K562 (cell line): Measurements from ENCODE around the gene PHLDB1. TPM values are rescaled to one million over a fixed set of nuclear protein-coding genes. Genes with fewer than 3 reads are reported as not detected.
A peak's percentile ranks its signal among the peaks of the same experiment; 100 is the strongest.

Experiments
- E2F4 ChIP-seq: sonication (generic); formaldehyde crosslinking; IDR thresholded peaks from 2 replicates; pipeline ENCODE4 v1.8.0; 2022; ENCODE audit warnings: mild to moderate bottlenecking, low read depth, missing genetic modification reagents
- ELK1 ChIP-seq: sonication (generic); formaldehyde crosslinking; IDR thresholded peaks from 2 replicates; pipeline ENCODE4 v1.8.1; 2022; ENCODE audit warnings: missing genetic modification reagents
- HNRNPL ChIP-seq: fragments of 200-400 bp; formaldehyde crosslinking; IDR thresholded peaks from 2 replicates; pipeline ENCODE4 v1.6.1; 2017; ENCODE audit warnings: low read depth, mild to moderate bottlenecking, low read length
- KDM4B ChIP-seq, 2 experiments: fragments of 450-650 bp in 1 of 2; sonication (generic) in 1 of 2; IDR thresholded peaks; 2 replicates each; pipeline ENCODE4 v1.6.1; 2016 to 2017; ENCODE audit warnings: borderline replicate concordance in 2 of 2, antibody characterized with exemption in 1 of 2, low read depth in 1 of 2, mild to moderate bottlenecking in 1 of 2
- KDM5B ChIP-seq: fragments of 200-600 bp; sonication (generic); IDR thresholded peaks from 2 replicates; pipeline ENCODE4 v1.6.1; 2012; ENCODE audit warnings: low read depth, mild to moderate bottlenecking, moderate library complexity, low read length, control low read depth, inconsistent platforms; ENCODE audit not compliant: insufficient replicate concordance
- KLF10 ChIP-seq: fragments of 250-450 bp; sonication (Bioruptor Pico); IDR thresholded peaks from 2 replicates; pipeline ENCODE4 v1.6.1; 2021; ENCODE audit warnings: matching md5 sums
- NFXL1 ChIP-seq: fragments of 450-650 bp; formaldehyde crosslinking; IDR thresholded peaks from 2 replicates; pipeline ENCODE4 v1.4.0; 2021; ENCODE audit warnings: mild to moderate bottlenecking
- SMARCA4 ChIP-seq: fragments of 450-650 bp; IDR thresholded peaks from 2 replicates; pipeline ENCODE4 v1.6.1; 2016
- SP1 ChIP-seq: sonication (generic); formaldehyde crosslinking; IDR thresholded peaks from 2 replicates; pipeline ENCODE4 v1.8.1; 2022; ENCODE audit warnings: mild to moderate bottlenecking, missing genetic modification reagents
- ZHX1 ChIP-seq: fragments of 150-350 bp; conservative IDR thresholded peaks from 2 replicates; pipeline ENCODE4 v1.6.1; 2014; ENCODE audit warnings: low read length
- ZNF24 ChIP-seq: fragments of 450-650 bp; IDR thresholded peaks from 2 replicates; pipeline ENCODE4 v1.6.1; 2016
- polyA plus RNA-seq, 8 experiments: library from polyadenylated mRNA; depleted of rRNA in 4 of 8; stranded (reverse) in 5 of 8; unstranded in 3 of 8; fragments of >200 nt; fragmentation: Nextera tagmentation in 2 of 8; fragmentation: Illumina TruSeq in 1 of 8; extraction: Ambion mirVana in 2 of 8; extraction: Trizol in 1 of 8; gene quantifications; 2 replicates each; pipeline versions ENCODE4 v1.2.1 to v1.2.3, GENCODE V29; 2011 to 2014; ENCODE audit warnings: inconsistent platforms in 1 of 8, missing spikeins in 1 of 8
- total RNA-seq, 7 experiments: library from RNA; depleted of rRNA in 6 of 7; stranded (reverse); fragments of >200 nt in 6 of 7; fragmentation: Illumina TruSeq in 2 of 7; extraction: Trizol in 2 of 7; gene quantifications; 2 replicates each; pipeline versions ENCODE4 v1.2.1 to v1.2.3, GENCODE V29; 2011 to 2021; ENCODE audit warnings: low replicate concordance in 1 of 7
- TF ChIP-seq, protein P1 (sequence below), 2 experiments: fragments of 200-800 bp in 1 of 2; sonication (Bioruptor generic) in 1 of 2; sonication (generic) in 1 of 2; formaldehyde crosslinking in 1 of 2; IDR thresholded peaks in 1 of 2; conservative IDR thresholded peaks in 1 of 2; 2 replicates each; pipeline versions ENCODE4 v1.5.0 to v1.6.1; 2016 to 2020; ENCODE audit warnings: missing compliant biosample characterization in 1 of 2, missing genetic modification characterization in 1 of 2, missing genetic modification reagents in 1 of 2
- TF ChIP-seq, protein P2 (sequence below): sonication (generic); formaldehyde crosslinking; IDR thresholded peaks from 2 replicates; pipeline ENCODE4 v1.4.0; 2020; ENCODE audit warnings: mild to moderate bottlenecking, missing genetic modification reagents

PHLDB1 gene
- total and polyA plus RNA-seq, 9 of the 15 experiments (the other 6 are each of a cell fraction or from before 2014, with no cell fraction given): 2.0 to 28.7 (median 16.2) TPM

GRCh38 chr11:118607401-118608359 is at the start of gene PHLDB1 (continued):
- TF ChIP-seq KDM4B (IDR thresholded peaks at IDR 0.05; ENCODE audit: borderline replicate concordance in 2 of 2, low read depth in 1 of 2): no peak; a peak in 1 of 4 replicates
- TF ChIP-seq E2F4: no peak
- TF ChIP-seq KLF10 (CRISPR knock-in tag): no peak
- TF ChIP-seq ZNF24: no peak
- no peak for TF ChIP-seq KDM5B
- peak; percentile 31; the same call in 1 of the 2 replicates for TF ChIP-seq HNRNPL
- 0 out of 2 replicates have a peak, but pooled peaks have one; percentile 38 for TF ChIP-seq SMARCA4
- TF ChIP-seq SP1 (CRISPR knock-in tag): no peak; the same call in none of the 2 replicates
- TF ChIP-seq, protein P1, sequence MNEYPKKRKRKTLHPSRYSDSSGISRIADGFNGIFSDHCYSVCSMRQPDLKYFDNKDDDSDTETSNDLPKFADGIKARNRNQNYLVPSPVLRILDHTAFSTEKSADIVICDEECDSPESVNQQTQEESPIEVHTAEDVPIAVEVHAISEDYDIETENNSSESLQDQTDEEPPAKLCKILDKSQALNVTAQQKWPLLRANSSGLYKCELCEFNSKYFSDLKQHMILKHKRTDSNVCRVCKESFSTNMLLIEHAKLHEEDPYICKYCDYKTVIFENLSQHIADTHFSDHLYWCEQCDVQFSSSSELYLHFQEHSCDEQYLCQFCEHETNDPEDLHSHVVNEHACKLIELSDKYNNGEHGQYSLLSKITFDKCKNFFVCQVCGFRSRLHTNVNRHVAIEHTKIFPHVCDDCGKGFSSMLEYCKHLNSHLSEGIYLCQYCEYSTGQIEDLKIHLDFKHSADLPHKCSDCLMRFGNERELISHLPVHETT (CRISPR knock-in tag; conservative IDR thresholded peaks at IDR 0.05 in 1 of 2, IDR thresholded peaks at IDR 0.05 in 1 of 2): no peak
- TF ChIP-seq, protein P2, sequence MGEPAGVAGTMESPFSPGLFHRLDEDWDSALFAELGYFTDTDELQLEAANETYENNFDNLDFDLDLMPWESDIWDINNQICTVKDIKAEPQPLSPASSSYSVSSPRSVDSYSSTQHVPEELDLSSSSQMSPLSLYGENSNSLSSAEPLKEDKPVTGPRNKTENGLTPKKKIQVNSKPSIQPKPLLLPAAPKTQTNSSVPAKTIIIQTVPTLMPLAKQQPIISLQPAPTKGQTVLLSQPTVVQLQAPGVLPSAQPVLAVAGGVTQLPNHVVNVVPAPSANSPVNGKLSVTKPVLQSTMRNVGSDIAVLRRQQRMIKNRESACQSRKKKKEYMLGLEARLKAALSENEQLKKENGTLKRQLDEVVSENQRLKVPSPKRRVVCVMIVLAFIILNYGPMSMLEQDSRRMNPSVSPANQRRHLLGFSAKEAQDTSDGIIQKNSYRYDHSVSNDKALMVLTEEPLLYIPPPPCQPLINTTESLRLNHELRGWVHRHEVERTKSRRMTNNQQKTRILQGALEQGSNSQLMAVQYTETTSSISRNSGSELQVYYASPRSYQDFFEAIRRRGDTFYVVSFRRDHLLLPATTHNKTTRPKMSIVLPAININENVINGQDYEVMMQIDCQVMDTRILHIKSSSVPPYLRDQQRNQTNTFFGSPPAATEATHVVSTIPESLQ (CRISPR knock-in tag): no peak
- TF ChIP-seq ZHX1: no peak
- no peak for TF ChIP-seq ELK1
- TF ChIP-seq NFXL1: no peak
